Measurements from ENCODE around the gene NISCH. TPM values are rescaled to one million over a fixed set of nuclear protein-coding genes. Genes with fewer than 3 reads are reported as not detected.
A peak's percentile ranks its signal among the peaks of the same experiment; 100 is the strongest.

The NISCH gene
- total and polyA plus RNA-seq, 2 donors (not counting 1 experiment from before 2014, with no cell fraction given), result 31.1 to 69.9 TPM

- H3K36me3 ChIP-seq (ENCODE audit: control insufficient read depth, insufficient read depth, low read length), result no peaks in the 10 kb centered on the region
- H2AFZ ChIP-seq (ENCODE audit: low read length), result no peak overlapping the region
- no peaks in the 10 kb centered on the region for H3K27me3 ChIP-seq (ENCODE audit: control insufficient read depth, insufficient read depth, low read length)
- TF ChIP-seq EZH2 (IDR thresholded peaks at IDR 0.05; ENCODE audit: low read length, missing control alignments) (no peak), CTCF (conservative IDR thresholded peaks at IDR 0.05 in 1 of 2, IDR thresholded peaks at IDR 0.05 in 1 of 2; ENCODE audit: low read depth in 1 of 2, low read length in 2 of 2) (no peak)
- peak overlapping the region; percentile 87 for H3K9ac ChIP-seq (ENCODE audit: insufficient read depth, low read length)
- peak overlapping the region; percentile 92 for H3K27ac ChIP-seq (ENCODE audit: insufficient read depth, low read length)
- peaks cover 10% of the 10 kb centered on the region for H3K4me1 ChIP-seq (ENCODE audit: control insufficient read depth, extremely low read depth, insufficient read depth, low read length)
- H3K79me2 ChIP-seq (ENCODE audit: control insufficient read depth, insufficient read depth, low read length), result peaks cover 40% of the 10 kb centered on the region
- no peak for DNase-seq (ENCODE audit: low read depth in 2 of 2)
- no peaks in the 10 kb centered on the region for H4K20me1 ChIP-seq (ENCODE audit: control insufficient read depth, extremely low read depth, insufficient read depth, low read length)
- H3K9me3 ChIP-seq (ENCODE audit: control insufficient read depth, insufficient read depth, low read depth, low read length), result no peaks in the 10 kb centered on the region
- H3K4me3 ChIP-seq (replicated peaks in 1 of 4; ENCODE audit: control extremely low read depth in 1 of 4, insufficient read depth in 1 of 4, low read depth in 3 of 4, low read length in 4 of 4), result peak overlapping the region; percentile 78 to 92 (median 88)
- H3K4me2 ChIP-seq (ENCODE audit: extremely low read depth, insufficient read depth, low read length), result peak overlapping the region; percentile 99
Measured at GRCh38 chr3:52537165-52537620, 81.8 kb downstream of the NISCH start.

DNA sequence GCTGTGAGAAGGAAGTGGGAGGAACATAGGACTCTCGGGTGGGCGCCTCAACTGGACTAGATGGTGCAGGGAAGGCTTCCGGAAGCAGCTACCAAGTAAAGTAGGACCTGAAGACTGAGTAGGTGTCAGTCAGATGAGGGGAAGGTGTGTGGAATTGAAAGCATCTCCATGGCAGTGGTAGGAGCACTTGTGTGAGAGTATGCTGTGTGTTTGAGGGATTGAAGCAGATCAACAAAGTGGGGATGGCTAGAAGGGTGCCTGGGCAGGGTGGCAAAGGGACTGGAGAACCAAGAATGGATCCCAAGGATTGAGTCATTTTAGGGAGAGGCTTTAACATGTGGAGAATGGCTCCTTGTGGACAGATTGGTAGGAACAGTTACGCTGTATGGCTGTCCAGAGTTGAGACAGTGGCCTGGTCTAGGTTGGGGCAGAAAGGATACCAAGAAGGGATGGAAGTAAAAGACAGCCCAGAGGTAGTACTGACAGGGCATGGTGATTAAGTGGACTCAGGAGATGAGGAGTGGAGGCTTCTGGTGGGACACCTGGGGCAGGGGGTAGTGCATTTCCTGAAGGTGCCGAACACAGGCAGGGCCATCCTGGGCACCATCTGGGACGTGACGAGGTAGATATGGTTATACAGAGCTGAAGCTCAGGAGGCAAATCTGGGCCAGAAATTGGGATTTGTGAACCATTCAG is 82.5 kb downstream of the NISCH start:
- DNase-seq (ENCODE audit: low read depth in 2 of 2), result no peak
- Histone ChIP-seq H3K36me3 (ENCODE audit: control insufficient read depth, insufficient read depth, low read length) (no peaks in the 10 kb centered on the region), H3K4me1 (ENCODE audit: control insufficient read depth, extremely low read depth, insufficient read depth, low read length) (peaks cover 5% of the 10 kb centered on the region), H3K27ac (ENCODE audit: insufficient read depth, low read length) (peak overlapping the region; percentile 92), H2AFZ (ENCODE audit: low read length) (no peak overlapping the region), H3K4me3 (replicated peaks in 1 of 4; ENCODE audit: control extremely low read depth in 1 of 4, insufficient read depth in 1 of 4, low read depth in 3 of 4, low read length in 4 of 4) (peak overlapping the region; percentile 78 to 92 (median 88)), H3K4me2 (ENCODE audit: extremely low read depth, insufficient read depth, low read length) (peak overlapping the region; percentile 99), H3K9me3 (ENCODE audit: control insufficient read depth, insufficient read depth, low read depth, low read length) (no peaks in the 10 kb centered on the region), H4K20me1 (ENCODE audit: control insufficient read depth, extremely low read depth, insufficient read depth, low read length) (no peaks in the 10 kb centered on the region), H3K27me3 (ENCODE audit: control insufficient read depth, insufficient read depth, low read length) (no peaks in the 10 kb centered on the region), H3K9ac (ENCODE audit: insufficient read depth, low read length) (no peak overlapping the region), H3K79me2 (ENCODE audit: control insufficient read depth, insufficient read depth, low read length) (peaks cover 33% of the 10 kb centered on the region)
- TF ChIP-seq CTCF (conservative IDR thresholded peaks at IDR 0.05 in 1 of 2, IDR thresholded peaks at IDR 0.05 in 1 of 2; ENCODE audit: low read depth in 1 of 2, low read length in 2 of 2), result no peak

DNA sequence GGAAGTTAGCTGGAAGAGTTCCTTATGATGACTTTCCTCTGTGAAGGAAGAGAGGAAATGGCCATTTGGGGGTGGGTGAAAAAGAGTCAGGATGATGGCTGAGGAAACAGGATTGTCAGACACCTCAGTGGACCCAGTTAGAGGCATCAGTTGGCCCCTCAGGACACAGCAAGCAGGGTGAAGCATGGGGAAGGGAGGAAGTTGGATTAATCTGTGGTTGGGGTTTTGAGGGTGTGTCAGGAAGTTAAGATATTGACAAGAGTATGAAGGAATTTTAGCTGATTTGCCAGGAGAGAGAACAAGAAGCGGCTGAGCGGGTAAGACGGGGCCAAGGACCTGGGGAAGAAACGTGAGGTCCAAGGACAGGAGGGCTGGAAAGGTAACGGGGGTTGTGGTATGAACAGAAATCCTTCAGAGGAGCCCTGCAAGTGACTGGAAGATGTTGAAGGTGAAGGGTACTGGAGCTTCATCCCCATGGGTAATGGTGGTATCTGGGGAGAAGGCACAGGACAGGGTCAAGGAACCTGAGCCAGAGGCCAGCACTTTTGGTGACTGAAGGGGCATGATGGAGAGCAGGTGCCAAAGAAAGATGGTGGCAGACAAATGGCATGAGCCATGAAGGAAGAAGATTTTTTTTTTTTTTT is 83.7 kb downstream of the NISCH start:
- H3K4me3 ChIP-seq (replicated peaks in 1 of 4; ENCODE audit: control extremely low read depth in 1 of 4, insufficient read depth in 1 of 4, low read depth in 3 of 4, low read length in 4 of 4), result peak overlapping the region in 2 of 4 experiments; percentile 15 to 24
- no peak overlapping the region for H3K9ac ChIP-seq (ENCODE audit: insufficient read depth, low read length)
- H3K27ac ChIP-seq (ENCODE audit: insufficient read depth, low read length), result no peak overlapping the region
- H3K79me2 ChIP-seq (ENCODE audit: control insufficient read depth, insufficient read depth, low read length), result peaks cover 32% of the 10 kb centered on the region
- no peaks in the 10 kb centered on the region for H3K27me3 ChIP-seq (ENCODE audit: control insufficient read depth, insufficient read depth, low read length)
- H3K4me2 ChIP-seq (ENCODE audit: extremely low read depth, insufficient read depth, low read length), result peak overlapping the region; percentile 8
- H2AFZ ChIP-seq (ENCODE audit: low read length), result no peak overlapping the region
- no peaks in the 10 kb centered on the region for H3K36me3 ChIP-seq (ENCODE audit: control insufficient read depth, insufficient read depth, low read length)
- H3K4me1 ChIP-seq (ENCODE audit: control insufficient read depth, extremely low read depth, insufficient read depth, low read length), result peaks cover 5% of the 10 kb centered on the region
- no peak for DNase-seq (ENCODE audit: low read depth in 2 of 2)
- TF ChIP-seq EZH2 (IDR thresholded peaks at IDR 0.05; ENCODE audit: low read length, missing control alignments) (no peak), CTCF (conservative IDR thresholded peaks at IDR 0.05 in 1 of 2, IDR thresholded peaks at IDR 0.05 in 1 of 2; ENCODE audit: low read depth in 1 of 2, low read length in 2 of 2) (no peak)
- no peaks in the 10 kb centered on the region for H3K9me3 ChIP-seq (ENCODE audit: control insufficient read depth, insufficient read depth, low read depth, low read length)
- no peaks in the 10 kb centered on the region for H4K20me1 ChIP-seq (ENCODE audit: control insufficient read depth, extremely low read depth, insufficient read depth, low read length)
